ENCODE data around the gene DUS1L. TPM values are rescaled to one million over a fixed set of nuclear protein-coding genes. Genes with fewer than 3 reads are reported as not detected.

DUS1L gene
- total RNA-seq, 1 donor from 2014 or later: 97.1 TPM

GRCh38 chr17:82081966-82082365 lies 16.4 kb upstream of the DUS1L start:
- Mint-ChIP-seq H3K27me3 (no peaks in the 10 kb centered on the region), H3K9me3 (no peaks in the 10 kb centered on the region), H3K4me3 (no peak overlapping the region), H3K4me1 (ENCODE audit: unreplicated experiment) (no peaks in the 10 kb centered on the region), H3K36me3 (no peaks in the 10 kb centered on the region), H3K27ac (no peak overlapping the region)
- TF ChIP-seq CTCF (conservative IDR thresholded peaks at IDR 0.05): no peak
- DNase-seq (ENCODE audit: extremely low spot score, unreplicated experiment): no peak

GRCh38 chr17:82081546-82081945 lies 15.9 kb upstream of the DUS1L start:
- Mint-ChIP-seq H3K27me3 (no peaks in the 10 kb centered on the region), H3K36me3 (no peaks in the 10 kb centered on the region), H3K9me3 (no peaks in the 10 kb centered on the region), H3K4me3 (no peak overlapping the region), H3K27ac (no peak overlapping the region), H3K4me1 (ENCODE audit: unreplicated experiment) (no peaks in the 10 kb centered on the region)
- no peak for TF ChIP-seq CTCF (conservative IDR thresholded peaks at IDR 0.05)
- no peak for DNase-seq (ENCODE audit: extremely low spot score, unreplicated experiment)

GRCh38 chr17:82080789-82081464 lies 15.3 kb upstream of the DUS1L start:
- H3K9me3 Mint-ChIP-seq: no peaks in the 10 kb centered on the region
- no peaks in the 10 kb centered on the region for H3K27me3 Mint-ChIP-seq
- DNase-seq (ENCODE audit: extremely low spot score, unreplicated experiment): no peak
- H3K27ac Mint-ChIP-seq: no peak overlapping the region
- no peaks in the 10 kb centered on the region for H3K36me3 Mint-ChIP-seq
- H3K4me3 Mint-ChIP-seq: no peak overlapping the region
- no peak for TF ChIP-seq CTCF (conservative IDR thresholded peaks at IDR 0.05)
- H3K4me1 Mint-ChIP-seq (ENCODE audit: unreplicated experiment): no peaks in the 10 kb centered on the region

GRCh38 chr17:82080048-82080788 lies 14.6 kb upstream of the DUS1L start:
- DNase-seq (ENCODE audit: extremely low spot score, unreplicated experiment): no peak
- no peak for TF ChIP-seq CTCF (conservative IDR thresholded peaks at IDR 0.05)
- Mint-ChIP-seq H3K4me1 (ENCODE audit: unreplicated experiment) (no peaks in the 10 kb centered on the region), H3K27ac (no peak overlapping the region), H3K9me3 (no peaks in the 10 kb centered on the region), H3K36me3 (no peaks in the 10 kb centered on the region), H3K4me3 (no peak overlapping the region), H3K27me3 (no peaks in the 10 kb centered on the region)

GRCh38 chr17:82079001-82079677 lies 13.5 kb upstream of the DUS1L start:
- Mint-ChIP-seq H3K27ac (no peak overlapping the region), H3K9me3 (no peaks in the 10 kb centered on the region), H3K36me3 (no peaks in the 10 kb centered on the region), H3K4me1 (ENCODE audit: unreplicated experiment) (no peaks in the 10 kb centered on the region), H3K4me3 (no peak overlapping the region), H3K27me3 (peaks cover 4% of the 10 kb centered on the region)
- TF ChIP-seq CTCF (conservative IDR thresholded peaks at IDR 0.05): no peak
- DNase-seq (ENCODE audit: extremely low spot score, unreplicated experiment): no peak

Measured in type B pancreatic cell (in vitro differentiated cells).